Measurements from ENCODE around the gene IL26. TPM values are rescaled to one million over a fixed set of nuclear protein-coding genes. Genes with fewer than 3 reads are reported as not detected.

The IL26 gene
- total RNA-seq, 2 donors from 2014 or later = not detected

- intact Hi-C loops (cut with DNase I) = no loop called here
- Histone ChIP-seq H3K4me1 (no peaks in the 10 kb centered on the region), H3K9me3 (no peaks in the 10 kb centered on the region), H3K27ac (no peak overlapping the region), H3K4me3 (no peak overlapping the region), H3K36me3 (replicated peaks in 1 of 2; ENCODE audit: insufficient read depth in 1 of 2, low read depth in 2 of 2) (no peaks in the 10 kb centered on the region), H3K27me3 (no peaks in the 10 kb centered on the region)
- no peak for ATAC-seq
- no peak for DNase-seq
- 65 to 70% methylated on average over 1 of the region's 1 CpG for WGBS, 2 donors
- TF ChIP-seq, protein P1, sequence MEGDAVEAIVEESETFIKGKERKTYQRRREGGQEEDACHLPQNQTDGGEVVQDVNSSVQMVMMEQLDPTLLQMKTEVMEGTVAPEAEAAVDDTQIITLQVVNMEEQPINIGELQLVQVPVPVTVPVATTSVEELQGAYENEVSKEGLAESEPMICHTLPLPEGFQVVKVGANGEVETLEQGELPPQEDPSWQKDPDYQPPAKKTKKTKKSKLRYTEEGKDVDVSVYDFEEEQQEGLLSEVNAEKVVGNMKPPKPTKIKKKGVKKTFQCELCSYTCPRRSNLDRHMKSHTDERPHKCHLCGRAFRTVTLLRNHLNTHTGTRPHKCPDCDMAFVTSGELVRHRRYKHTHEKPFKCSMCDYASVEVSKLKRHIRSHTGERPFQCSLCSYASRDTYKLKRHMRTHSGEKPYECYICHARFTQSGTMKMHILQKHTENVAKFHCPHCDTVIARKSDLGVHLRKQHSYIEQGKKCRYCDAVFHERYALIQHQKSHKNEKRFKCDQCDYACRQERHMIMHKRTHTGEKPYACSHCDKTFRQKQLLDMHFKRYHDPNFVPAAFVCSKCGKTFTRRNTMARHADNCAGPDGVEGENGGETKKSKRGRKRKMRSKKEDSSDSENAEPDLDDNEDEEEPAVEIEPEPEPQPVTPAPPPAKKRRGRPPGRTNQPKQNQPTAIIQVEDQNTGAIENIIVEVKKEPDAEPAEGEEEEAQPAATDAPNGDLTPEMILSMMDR (IDR thresholded peaks at IDR 0.05) = no peak
- TF ChIP-seq POLR2A (IDR thresholded peaks at IDR 0.05) = no peak
Measured at GRCh38 chr12:68263366-68263765, 37.8 kb upstream of the IL26 start.

DNA sequence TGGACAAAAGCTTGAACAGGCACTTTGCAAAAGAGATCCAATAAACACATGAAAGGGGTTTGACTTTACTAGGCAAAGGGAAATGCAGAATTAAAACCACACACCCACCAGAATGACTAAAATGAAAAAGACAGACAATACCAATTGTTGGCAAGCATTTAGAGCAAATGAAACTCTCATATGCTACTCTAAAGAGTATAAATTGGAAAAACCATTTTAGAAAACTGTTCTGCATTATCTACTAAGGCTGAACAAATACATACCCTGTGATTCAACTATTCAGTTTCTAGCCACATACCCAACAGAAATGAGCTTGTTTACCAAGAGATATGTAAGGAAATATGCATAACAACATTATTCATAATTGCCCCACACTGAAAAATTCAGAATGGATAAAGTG lies 36.3 kb upstream of the IL26 start:
- H3K4me1 ChIP-seq = no peaks in the 10 kb centered on the region
- H3K27ac ChIP-seq = no peak overlapping the region
- DNase-seq (no peak), ATAC-seq (no peak)
- H3K27me3 ChIP-seq = no peaks in the 10 kb centered on the region
- no peaks in the 10 kb centered on the region for H3K9me3 ChIP-seq
- no peak overlapping the region for H3K4me3 ChIP-seq
- intact Hi-C loops (cut with DNase I) = no loop called here
- no peaks in the 10 kb centered on the region for H3K36me3 ChIP-seq (replicated peaks in 1 of 2; ENCODE audit: insufficient read depth in 1 of 2, low read depth in 2 of 2)
- TF ChIP-seq, protein P1 (IDR thresholded peaks at IDR 0.05) = no peak
- TF ChIP-seq POLR2A (IDR thresholded peaks at IDR 0.05) = no peak

DNA sequence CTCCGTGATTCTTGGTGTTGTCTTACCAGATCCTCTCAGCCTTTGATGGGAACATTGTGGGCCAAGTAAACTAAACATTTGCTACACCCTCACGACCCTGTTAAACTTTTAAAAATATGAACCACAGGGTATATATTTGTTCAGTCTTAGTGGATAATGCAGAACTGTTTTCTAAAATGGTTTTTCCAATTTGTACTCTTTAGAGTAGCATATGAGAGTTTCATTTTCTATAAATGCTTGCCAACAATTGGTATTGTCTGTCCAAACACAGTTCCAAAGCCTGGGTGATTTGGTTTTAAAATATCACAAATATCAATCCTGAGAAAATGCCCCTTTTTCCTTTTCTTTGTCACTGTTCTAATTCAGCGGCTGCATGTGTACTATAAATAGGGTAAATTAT lies 34.5 kb upstream of the IL26 start:
- Histone ChIP-seq H3K27ac (no peak overlapping the region), H3K4me1 (no peaks in the 10 kb centered on the region), H3K36me3 (replicated peaks in 1 of 2; ENCODE audit: insufficient read depth in 1 of 2, low read depth in 2 of 2) (no peaks in the 10 kb centered on the region), H3K4me3 (no peak overlapping the region), H3K9me3 (no peaks in the 10 kb centered on the region), H3K27me3 (no peaks in the 10 kb centered on the region)
- 67 to 77% methylated on average over 3 of the region's 3 CpGs for WGBS, 2 donors
- DNase-seq (no peak), ATAC-seq (no peak)
- intact Hi-C loops (cut with DNase I) = no loop called here
- TF ChIP-seq, protein P1 (IDR thresholded peaks at IDR 0.05) = no peak
- no peak for TF ChIP-seq POLR2A (IDR thresholded peaks at IDR 0.05)

GRCh38 chr12:68259318-68259940 lies 33.8 kb upstream of the IL26 start:
- intact Hi-C loops (cut with DNase I) = no loop called here
- Histone ChIP-seq H3K27ac (no peak overlapping the region), H3K36me3 (replicated peaks in 1 of 2; ENCODE audit: insufficient read depth in 1 of 2, low read depth in 2 of 2) (no peaks in the 10 kb centered on the region), H3K4me3 (no peak overlapping the region), H3K9me3 (no peaks in the 10 kb centered on the region), H3K27me3 (no peaks in the 10 kb centered on the region), H3K4me1 (no peaks in the 10 kb centered on the region)
- DNase-seq (no peak), ATAC-seq (no peak)
- TF ChIP-seq, protein P1 (IDR thresholded peaks at IDR 0.05) = no peak
- no peak for TF ChIP-seq POLR2A (IDR thresholded peaks at IDR 0.05)
- 69 to 74% methylated on average over 3 of the region's 3 CpGs for WGBS, 2 donors

DNA sequence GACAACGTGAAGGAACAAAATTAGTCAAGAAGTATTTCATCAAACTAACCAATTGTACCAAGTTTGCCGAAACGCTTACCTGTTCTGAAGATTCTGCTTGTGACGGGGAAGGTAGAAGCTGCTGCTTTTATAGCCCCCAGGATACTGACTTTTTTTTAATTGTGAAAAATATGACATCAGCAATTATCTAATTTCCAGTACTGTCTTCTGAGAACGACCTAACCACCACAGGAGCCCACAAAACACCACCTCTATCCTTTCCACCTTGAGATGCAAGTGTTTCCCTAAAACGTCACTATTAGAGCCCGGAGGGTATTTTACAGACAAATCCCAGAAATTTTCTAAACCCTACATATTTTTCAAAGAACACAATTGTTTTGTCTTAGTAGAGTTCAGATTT lies 27.9 kb upstream of the IL26 start, which contains the start of gene IL22:
Gene IL22 (minus strand): TSS at position 101 of the 400 bp plus-strand sequence. CDS start 156 bp downstream, outside the sequence.
- no peaks in the 10 kb centered on the region for H3K36me3 ChIP-seq (replicated peaks in 1 of 2; ENCODE audit: insufficient read depth in 1 of 2, low read depth in 2 of 2)
- H3K9me3 ChIP-seq = no peaks in the 10 kb centered on the region
- no peak within 1 kb of the TSS for H3K27ac ChIP-seq
- TF ChIP-seq POLR2A (IDR thresholded peaks at IDR 0.05) = no peak
- TF ChIP-seq, protein P1 (IDR thresholded peaks at IDR 0.05) = no peak
- no peak for ATAC-seq
- no peak for DNase-seq
- H3K4me1 ChIP-seq = no peaks in the 10 kb centered on the region
- H3K4me3 ChIP-seq = no peak within 1 kb of the TSS
- intact Hi-C loops (cut with DNase I) = no loop called here
- no peaks in the 10 kb centered on the region for H3K27me3 ChIP-seq
- 79 to 82% methylated on average over 7 of the region's 7 CpGs for WGBS, 2 donors
